ENCODE results near the gene COL11A1. TPM values are rescaled to one million over a fixed set of nuclear protein-coding genes. Genes with fewer than 3 reads are reported as not detected.

Gene COL11A1
- total and polyA plus RNA-seq, 2 donors (not counting 3 experiments of a cell fraction or from before 2014, with no cell fraction given), result not detected

DNA sequence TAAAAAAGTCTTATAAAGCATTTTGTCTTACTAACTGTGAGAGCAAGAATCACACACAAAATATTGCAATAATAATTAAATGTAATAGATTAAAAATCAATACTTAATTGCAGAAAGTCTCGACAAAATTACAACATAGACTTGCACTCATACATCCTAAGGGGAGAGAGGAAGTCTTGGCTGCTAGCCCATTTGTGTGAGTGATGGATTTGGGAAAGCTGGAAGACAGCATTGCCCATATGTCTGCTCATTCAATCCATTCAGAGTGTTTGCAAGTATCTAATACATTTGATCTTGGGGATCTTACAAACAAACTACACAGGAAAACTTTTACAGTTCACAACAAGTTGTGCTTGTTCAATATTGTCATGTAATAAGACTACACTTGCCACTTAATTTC is 140.5 kb downstream of the COL11A1 start:
- Histone ChIP-seq H2AFZ (ENCODE audit: low read depth, low read length) (no peak overlapping the region), H4K20me1 (replicated peaks; ENCODE audit: control insufficient read depth, extremely low read depth, insufficient read depth, low read length) (no peaks in the 10 kb centered on the region), H3K27ac (ENCODE audit: insufficient read depth, low read depth, low read length) (no peak overlapping the region), H3K9ac (replicated peaks; ENCODE audit: extremely low read depth, insufficient read depth, low read length) (no peak overlapping the region), H3K27me3 (ENCODE audit: control insufficient read depth in 2 of 2, insufficient read depth in 2 of 2, low read length in 2 of 2) (no peaks in the 10 kb centered on the region), H3K79me2 (ENCODE audit: control insufficient read depth, insufficient read depth, low read length) (no peaks in the 10 kb centered on the region), H3K9me1 (replicated peaks; ENCODE audit: control insufficient read depth, extremely low read depth, insufficient read depth, low read length) (no peaks in the 10 kb centered on the region), H3K4me2 (ENCODE audit: insufficient read depth, low read length) (no peak overlapping the region), H3K9me3 (replicated peaks; ENCODE audit: control insufficient read depth, insufficient read depth, low read length) (no peaks in the 10 kb centered on the region), H3K36me3 (ENCODE audit: control insufficient read depth in 2 of 2, extremely low read depth in 1 of 2, insufficient read depth in 2 of 2, low read length in 2 of 2) (no peaks in the 10 kb centered on the region), H3K4me3 (replicated peaks in 1 of 3; ENCODE audit: insufficient read depth in 1 of 3, low read depth in 1 of 3, low read length in 3 of 3) (no peak overlapping the region), H3K4me1 (ENCODE audit: control insufficient read depth, extremely low read depth, insufficient read depth, low read length) (no peaks in the 10 kb centered on the region)
- no TSS peak for BruUV-seq (replicated peaks)
- DNase-seq (ENCODE audit: low read depth, low spot score), result peak; percentile 1
- FAIRE-seq, result no peak
- intact Hi-C loops (cut with micrococcal nuclease), result no loop called here
- no peak for TF ChIP-seq MYC (IDR thresholded peaks at IDR 0.05; ENCODE audit: low read depth, low read length)
- no peak for TF ChIP-seq GATA2 (IDR thresholded peaks at IDR 0.05; ENCODE audit: insufficient read depth, insufficient read length, low read depth, low read length)
- TF ChIP-seq, protein P1, sequence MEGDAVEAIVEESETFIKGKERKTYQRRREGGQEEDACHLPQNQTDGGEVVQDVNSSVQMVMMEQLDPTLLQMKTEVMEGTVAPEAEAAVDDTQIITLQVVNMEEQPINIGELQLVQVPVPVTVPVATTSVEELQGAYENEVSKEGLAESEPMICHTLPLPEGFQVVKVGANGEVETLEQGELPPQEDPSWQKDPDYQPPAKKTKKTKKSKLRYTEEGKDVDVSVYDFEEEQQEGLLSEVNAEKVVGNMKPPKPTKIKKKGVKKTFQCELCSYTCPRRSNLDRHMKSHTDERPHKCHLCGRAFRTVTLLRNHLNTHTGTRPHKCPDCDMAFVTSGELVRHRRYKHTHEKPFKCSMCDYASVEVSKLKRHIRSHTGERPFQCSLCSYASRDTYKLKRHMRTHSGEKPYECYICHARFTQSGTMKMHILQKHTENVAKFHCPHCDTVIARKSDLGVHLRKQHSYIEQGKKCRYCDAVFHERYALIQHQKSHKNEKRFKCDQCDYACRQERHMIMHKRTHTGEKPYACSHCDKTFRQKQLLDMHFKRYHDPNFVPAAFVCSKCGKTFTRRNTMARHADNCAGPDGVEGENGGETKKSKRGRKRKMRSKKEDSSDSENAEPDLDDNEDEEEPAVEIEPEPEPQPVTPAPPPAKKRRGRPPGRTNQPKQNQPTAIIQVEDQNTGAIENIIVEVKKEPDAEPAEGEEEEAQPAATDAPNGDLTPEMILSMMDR (IDR thresholded peaks at IDR 0.05; ENCODE audit: extremely low read depth in 1 of 2, insufficient read depth in 1 of 2, low read depth in 1 of 2, low read length in 2 of 2), result no peak
- no peak for TF ChIP-seq EZH2 (IDR thresholded peaks at IDR 0.05; ENCODE audit: borderline replicate concordance, low read depth, low read length, severe bottlenecking)
- TF ChIP-seq POLR2A (IDR thresholded peaks at IDR 0.05; ENCODE audit: low read depth, low read length), result no peak
- no peak for TF ChIP-seq FOS (IDR thresholded peaks at IDR 0.05; ENCODE audit: borderline replicate concordance, insufficient read depth, low read length)
- TF ChIP-seq, protein P2, sequence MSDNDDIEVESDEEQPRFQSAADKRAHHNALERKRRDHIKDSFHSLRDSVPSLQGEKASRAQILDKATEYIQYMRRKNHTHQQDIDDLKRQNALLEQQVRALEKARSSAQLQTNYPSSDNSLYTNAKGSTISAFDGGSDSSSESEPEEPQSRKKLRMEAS (IDR thresholded peaks at IDR 0.05; ENCODE audit: insufficient read depth, insufficient read length), result no peak
- no peak for TF ChIP-seq JUN (IDR thresholded peaks at IDR 0.05; ENCODE audit: borderline replicate concordance, insufficient read depth, insufficient read length, low read depth)
- no peak for TF ChIP-seq POLR2AphosphoS5 (IDR thresholded peaks at IDR 0.05; ENCODE audit: insufficient read depth, low read depth, low read length)
- CTCF ChIA-PET, result interaction anchor here (1.1 to 3.2 kb wide), 3 partner anchors 11 to 1198 kb away, joined by 3 to 28 read pairs (median 3); no protein-coding TSS in a partner anchor
- dilution Hi-C loops (cut with MboI; ENCODE audit: extremely low pct_ligation_motif_present, low sequenced_read_pairs), result no loop called here
- POLR2A ChIA-PET, result no interaction called here
